ENCODE results near the gene MCRIP1. TPM values are rescaled to one million over a fixed set of nuclear protein-coding genes. Genes with fewer than 3 reads are reported as not detected.

The MCRIP1 gene
- total and polyA plus RNA-seq, 11 donors: 74.8 to 266 (median 105) TPM

- no peaks in the 10 kb centered on the region for H3K36me3 ChIP-seq
- H3K4me1 ChIP-seq: no peaks in the 10 kb centered on the region
- no peak overlapping the region for H3K4me3 ChIP-seq
- DNase-seq (no peak), ATAC-seq (no peak)
- intact Hi-C loops (cut with DNase I): no loop called here
- H3K9me3 ChIP-seq: no peaks in the 10 kb centered on the region
- H3K27ac ChIP-seq: no peak overlapping the region
- TF ChIP-seq POLR2A (IDR thresholded peaks at IDR 0.05): no peak
- TF ChIP-seq CTCF (IDR thresholded peaks at IDR 0.05): no peak
- peaks cover 0 to 20% (median 2%) of the 10 kb centered on the region in 9 donors for H3K27me3 ChIP-seq
- 61 to 73% (median 65%) methylated on average over 2 of the region's 2 CpGs for WGBS, 4 donors
Observed at GRCh38 chr17:81815646-81815986, 17.5 kb downstream of the MCRIP1 start.

GRCh38 chr17:81814748-81815645, 18.1 kb downstream of the MCRIP1 start:
- no peak for TF ChIP-seq POLR2A (IDR thresholded peaks at IDR 0.05)
- H3K27ac ChIP-seq: no peak overlapping the region
- intact Hi-C loops (cut with DNase I): no loop called here
- 74 to 87% (median 77%) methylated on average over 16 to 24 of the region's 24 CpGs for WGBS, 4 donors
- H3K36me3 ChIP-seq: no peaks in the 10 kb centered on the region
- no peaks in the 10 kb centered on the region for H3K4me1 ChIP-seq
- H3K9me3 ChIP-seq: no peaks in the 10 kb centered on the region
- peaks cover 0 to 26% (median 2%) of the 10 kb centered on the region in 9 donors for H3K27me3 ChIP-seq
- no peak overlapping the region for H3K4me3 ChIP-seq
- no peak for ATAC-seq
- no peak for DNase-seq

DNA sequence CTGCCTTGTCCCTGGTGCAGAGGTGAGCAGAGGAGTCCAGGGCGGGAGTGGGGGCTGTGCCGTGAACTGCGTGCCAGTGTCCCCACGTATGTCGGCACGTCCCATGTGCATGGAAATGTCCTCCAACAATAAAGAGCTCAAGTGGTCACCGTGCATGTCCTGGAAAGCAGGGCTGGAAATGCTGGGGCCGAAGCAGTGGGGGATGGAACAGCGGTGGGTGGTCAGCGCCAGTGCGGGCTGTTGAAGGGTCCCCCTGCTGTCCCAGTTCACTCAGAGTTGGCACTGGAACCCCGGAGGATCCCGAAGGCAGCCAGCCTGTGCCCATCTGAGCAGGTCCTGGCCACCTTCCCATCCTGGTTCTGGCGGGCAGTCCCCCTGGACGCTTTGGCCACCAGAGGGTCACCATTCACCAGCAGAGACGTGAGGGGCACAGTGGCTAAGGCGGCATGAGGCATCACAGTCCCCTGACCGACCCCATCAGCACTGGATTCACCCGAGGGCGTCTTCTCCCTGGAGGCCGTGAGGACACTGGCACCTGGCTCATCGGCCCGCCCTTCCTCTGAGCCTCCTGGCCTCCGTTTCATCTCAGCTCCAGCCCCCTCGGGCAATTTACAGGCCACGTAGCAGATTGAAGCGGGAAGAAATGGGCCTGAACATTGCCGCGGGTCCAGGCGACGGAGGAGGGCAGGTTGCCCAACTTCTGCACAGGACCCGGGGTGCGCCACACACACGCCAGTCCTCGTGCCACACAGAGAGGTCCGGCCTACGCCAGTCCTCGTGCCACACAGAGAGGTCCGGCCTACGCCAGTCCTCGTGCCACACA, 19.0 kb downstream of the MCRIP1 start:
- peaks cover 0 to 29% (median 3%) of the 10 kb centered on the region in 9 donors for H3K27me3 ChIP-seq
- intact Hi-C loops (cut with DNase I): no loop called here
- TF ChIP-seq POLR2A (IDR thresholded peaks at IDR 0.05) (no peak), CTCF (IDR thresholded peaks at IDR 0.05) (no peak)
- 88 to 94% (median 89%) methylated on average over 24 to 41 of the region's 41 CpGs for WGBS, 4 donors
- no peaks in the 10 kb centered on the region for H3K4me1 ChIP-seq
- no peak for ATAC-seq
- no peak overlapping the region for H3K27ac ChIP-seq
- H3K36me3 ChIP-seq: no peaks in the 10 kb centered on the region
- no peaks in the 10 kb centered on the region for H3K9me3 ChIP-seq
- no peak overlapping the region for H3K4me3 ChIP-seq
- no peak for DNase-seq

- Histone ChIP-seq H3K27ac (no peak overlapping the region), H3K4me1 (no peaks in the 10 kb centered on the region), H3K4me3 (no peak overlapping the region), H3K9me3 (no peaks in the 10 kb centered on the region), H3K36me3 (no peaks in the 10 kb centered on the region), H3K27me3 (peaks cover 0 to 29% (median 3%) of the 10 kb centered on the region in 9 donors)
- intact Hi-C loops (cut with DNase I): no loop called here
- TF ChIP-seq CTCF (IDR thresholded peaks at IDR 0.05) (no peak), POLR2A (IDR thresholded peaks at IDR 0.05) (no peak)
- ATAC-seq (no peak), DNase-seq (no peak)
- 90 to 94% (median 93%) methylated on average over 8 to 15 of the region's 15 CpGs for WGBS, 4 donors
Observed at GRCh38 chr17:81813371-81813684, 19.8 kb downstream of the MCRIP1 start.

Measured in heart left ventricle (tissue), 16 donors.